Bronchial smooth muscle cell (primary cell): ENCODE results near the gene TBX3. TPM values are rescaled to one million over a fixed set of nuclear protein-coding genes. Genes with fewer than 3 reads are reported as not detected.

Experiments
- total RNA-seq: library from RNA; depleted of rRNA; stranded (reverse); fragments of >200 nt; gene quantifications from 2 replicates; pipeline ENCODE4 v1.2.1, GENCODE V29; 2014

Gene TBX3
- 9.8 and 20.5 TPM in 2 replicates for total RNA-seq

DNA sequence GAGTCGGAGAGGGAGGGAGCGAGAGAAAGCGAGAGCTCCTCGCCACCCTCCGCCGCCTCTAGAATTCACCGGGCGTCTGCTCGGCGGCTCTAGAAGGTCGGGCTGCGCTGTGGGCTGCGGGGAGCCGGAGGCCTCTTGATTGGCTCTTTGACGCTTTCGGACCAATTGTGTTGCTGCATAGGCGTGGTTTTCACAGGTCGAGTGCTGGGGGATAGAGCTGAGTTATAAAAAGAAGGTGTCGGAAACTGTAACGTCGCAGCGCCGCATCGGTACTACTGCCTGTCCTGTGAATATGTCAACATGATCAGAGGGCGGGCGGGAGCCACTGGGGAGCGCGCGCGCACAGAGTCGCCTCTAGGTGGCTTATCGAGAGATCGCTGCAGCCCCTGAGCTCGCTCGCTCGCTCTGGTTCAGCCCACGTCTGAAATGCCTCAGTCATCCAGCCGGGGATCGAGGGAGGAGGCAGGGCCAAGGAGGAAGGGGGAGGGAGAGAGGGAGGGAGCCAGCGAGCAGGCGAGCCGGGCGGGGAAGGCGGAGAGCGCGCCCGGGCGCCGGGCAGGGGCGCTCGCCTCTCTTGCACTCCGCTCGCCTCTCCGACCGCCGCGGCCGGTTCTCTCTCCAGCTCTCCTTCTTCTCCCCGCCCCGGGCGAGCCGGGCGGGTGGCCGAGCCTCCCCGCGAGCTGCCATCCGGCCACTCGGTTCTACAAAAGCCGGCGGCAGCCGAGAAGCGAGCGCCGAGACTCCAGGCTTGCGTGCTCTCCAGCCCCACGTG, at the start of gene TBX3:
Gene TBX3 (minus strand): TSS at position 78 of the 772 bp plus-strand sequence. CDS start 975 bp downstream, outside the sequence.

